Esophagus squamous epithelium (tissue), 4 donors: ENCODE data around the gene CNST.
A peak's percentile ranks its signal among the peaks of the same experiment; 100 is the strongest.

Experiments
- CTCF ChIP-seq, 6 experiments: fragments of 450-650 bp in 4 of 6; fragments of 200-600 bp in 2 of 6; sonication (generic) in 2 of 6; IDR thresholded peaks; one replicate each; pipeline ENCODE4 v1.5.1; 2016 to 2019; ENCODE audit warnings: antibody characterized with exemption in 6 of 6, mild to moderate bottlenecking in 4 of 6, moderate library complexity in 4 of 6
- POLR2A ChIP-seq, 4 donors: fragments of 450-650 bp; IDR thresholded peaks; one replicate each; pipeline ENCODE4 v1.6.1; 2017; ENCODE audit warnings: antibody characterized with exemption in 4 of 4, mild to moderate bottlenecking in 4 of 4, moderate library complexity in 3 of 4

- TF ChIP-seq CTCF (IDR thresholded peaks at IDR 0.05) (peak in 2 of 6 experiments; percentile 9 to 27), POLR2A (IDR thresholded peaks at IDR 0.05) (peak in 3 of 4 donors; percentile 65 to 96 (median 93))
Measured at GRCh38 chr1:246566128-246566812, at the start of gene CNST, which contains the start of gene TFB2M.
